Measurements from ENCODE around the gene MVD. TPM values are rescaled to one million over a fixed set of nuclear protein-coding genes. Genes with fewer than 3 reads are reported as not detected.

Gene MVD
- total RNA-seq, 1 donor from 2014 or later: 123 TPM

DNA sequence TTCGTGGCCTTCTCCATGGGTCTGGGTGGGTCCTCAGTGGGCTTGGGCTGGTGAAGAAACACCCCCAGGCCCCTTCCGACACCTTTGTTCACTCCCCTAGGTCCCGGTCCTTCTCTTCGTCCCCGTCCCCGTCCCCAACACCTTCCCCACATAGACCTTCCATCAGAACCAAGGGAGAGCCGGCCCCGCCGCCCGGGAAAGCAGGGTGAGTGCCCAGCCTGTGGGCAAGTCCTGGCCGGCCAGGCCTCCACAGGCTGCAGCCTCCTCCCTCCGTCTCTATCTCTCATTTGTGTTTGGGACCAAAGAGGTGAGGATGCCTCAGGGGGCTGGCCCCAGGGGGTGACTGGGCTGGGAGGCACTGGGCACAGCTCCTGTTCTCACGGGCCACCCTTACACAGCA is 39.0 kb downstream of the MVD start:
- no peak for DNase-seq (ENCODE audit: low spot score)
- peaks cover 21% of the 10 kb centered on the region for H3K36me3 Mint-ChIP-seq (ENCODE audit: low read depth, unreplicated experiment)
- H3K27me3 Mint-ChIP-seq (ENCODE audit: unreplicated experiment): peaks cover 6% of the 10 kb centered on the region
- no peak overlapping the region for H3K27ac Mint-ChIP-seq (ENCODE audit: unreplicated experiment)
- no peaks in the 10 kb centered on the region for H3K9me3 Mint-ChIP-seq (ENCODE audit: unreplicated experiment)
- no peak for TF ChIP-seq CTCF (IDR thresholded peaks at IDR 0.05; ENCODE audit: unreplicated experiment)
- H3K4me1 Mint-ChIP-seq (ENCODE audit: unreplicated experiment): peaks cover 4% of the 10 kb centered on the region
- H3K4me3 Mint-ChIP-seq (ENCODE audit: unreplicated experiment): no peak overlapping the region

- no peak overlapping the region for H3K27ac Mint-ChIP-seq (ENCODE audit: unreplicated experiment)
- TF ChIP-seq CTCF (IDR thresholded peaks at IDR 0.05; ENCODE audit: unreplicated experiment): no peak
- peaks cover 6% of the 10 kb centered on the region for H3K27me3 Mint-ChIP-seq (ENCODE audit: unreplicated experiment)
- peak overlapping the region; percentile 60 for H3K4me3 Mint-ChIP-seq (ENCODE audit: unreplicated experiment)
- no peak for DNase-seq (ENCODE audit: low spot score)
- no peaks in the 10 kb centered on the region for H3K9me3 Mint-ChIP-seq (ENCODE audit: unreplicated experiment)
- peaks cover 4% of the 10 kb centered on the region for H3K4me1 Mint-ChIP-seq (ENCODE audit: unreplicated experiment)
- peaks cover 19% of the 10 kb centered on the region for H3K36me3 Mint-ChIP-seq (ENCODE audit: low read depth, unreplicated experiment)
These were observed 40.0 kb downstream of the MVD start for GRCh38 chr16:88622866-88623265.

- H3K9me3 Mint-ChIP-seq (ENCODE audit: unreplicated experiment): no peaks in the 10 kb centered on the region
- DNase-seq (ENCODE audit: low spot score): no peak
- no peak for TF ChIP-seq CTCF (IDR thresholded peaks at IDR 0.05; ENCODE audit: unreplicated experiment)
- peaks cover 6% of the 10 kb centered on the region for H3K27me3 Mint-ChIP-seq (ENCODE audit: unreplicated experiment)
- H3K36me3 Mint-ChIP-seq (ENCODE audit: low read depth, unreplicated experiment): peaks cover 16% of the 10 kb centered on the region
- no peak overlapping the region for H3K27ac Mint-ChIP-seq (ENCODE audit: unreplicated experiment)
- H3K4me3 Mint-ChIP-seq (ENCODE audit: unreplicated experiment): no peak overlapping the region
- H3K4me1 Mint-ChIP-seq (ENCODE audit: unreplicated experiment): no peaks in the 10 kb centered on the region
These were observed 40.8 kb downstream of the MVD start for GRCh38 chr16:88622125-88622524.

GRCh38 chr16:88619859-88620815 is 42.8 kb downstream of the MVD start:
- Mint-ChIP-seq H3K9me3 (ENCODE audit: unreplicated experiment) (no peaks in the 10 kb centered on the region), H3K4me1 (ENCODE audit: unreplicated experiment) (peaks cover 16% of the 10 kb centered on the region), H3K4me3 (ENCODE audit: unreplicated experiment) (no peak overlapping the region), H3K27me3 (ENCODE audit: unreplicated experiment) (peaks cover 12% of the 10 kb centered on the region), H3K27ac (ENCODE audit: unreplicated experiment) (no peak overlapping the region), H3K36me3 (ENCODE audit: low read depth, unreplicated experiment) (peaks cover 19% of the 10 kb centered on the region)
- DNase-seq (ENCODE audit: low spot score): no peak
- TF ChIP-seq CTCF (IDR thresholded peaks at IDR 0.05; ENCODE audit: unreplicated experiment): no peak
